ENCODE measurements around the gene MYCN.

Gene MYCN

GRCh38 chr2:15931950-15932349, 8.4 kb upstream of the MYCN start:
- no peak overlapping the region for H3K4me3 ChIP-seq (ENCODE audit: low read depth, low read length)
- TF ChIP-seq POLR2A (IDR thresholded peaks at IDR 0.05; ENCODE audit: extremely low read depth, insufficient read length) (no peak), CTCF (IDR thresholded peaks at IDR 0.05; ENCODE audit: low read depth, low read length) (no peak), MAX (IDR thresholded peaks at IDR 0.05; ENCODE audit: low read depth, low read length) (no peak), MYC (IDR thresholded peaks at IDR 0.05; ENCODE audit: low read depth, low read length) (no peak)
- no peak for DNase-seq (ENCODE audit: low read depth)

- no peak for DNase-seq (ENCODE audit: low read depth)
- TF ChIP-seq CTCF (IDR thresholded peaks at IDR 0.05; ENCODE audit: low read depth, low read length): no peak
- TF ChIP-seq MYC (IDR thresholded peaks at IDR 0.05; ENCODE audit: low read depth, low read length): no peak
- no peak for TF ChIP-seq MAX (IDR thresholded peaks at IDR 0.05; ENCODE audit: low read depth, low read length)
- no peak for TF ChIP-seq POLR2A (IDR thresholded peaks at IDR 0.05; ENCODE audit: extremely low read depth, insufficient read length)
- H3K4me3 ChIP-seq (ENCODE audit: low read depth, low read length): no peak overlapping the region
These were observed 7.8 kb upstream of the MYCN start for GRCh38 chr2:15932394-15933183.

GRCh38 chr2:15933184-15933845, 7.0 kb upstream of the MYCN start:
- no peak for DNase-seq (ENCODE audit: low read depth)
- TF ChIP-seq CTCF (IDR thresholded peaks at IDR 0.05; ENCODE audit: low read depth, low read length) (no peak), MYC (IDR thresholded peaks at IDR 0.05; ENCODE audit: low read depth, low read length) (no peak), POLR2A (IDR thresholded peaks at IDR 0.05; ENCODE audit: extremely low read depth, insufficient read length) (no peak), MAX (IDR thresholded peaks at IDR 0.05; ENCODE audit: low read depth, low read length) (no peak)
- H3K4me3 ChIP-seq (ENCODE audit: low read depth, low read length): no peak overlapping the region

- TF ChIP-seq MAX (IDR thresholded peaks at IDR 0.05; ENCODE audit: low read depth, low read length) (no peak), POLR2A (IDR thresholded peaks at IDR 0.05; ENCODE audit: extremely low read depth, insufficient read length) (no peak), CTCF (IDR thresholded peaks at IDR 0.05; ENCODE audit: low read depth, low read length) (no peak), MYC (IDR thresholded peaks at IDR 0.05; ENCODE audit: low read depth, low read length) (no peak)
- no peak for DNase-seq (ENCODE audit: low read depth)
- H3K4me3 ChIP-seq (ENCODE audit: low read depth, low read length): no peak overlapping the region
These were observed 5.9 kb upstream of the MYCN start for GRCh38 chr2:15934291-15934945.

GRCh38 chr2:15935189-15935588, 5.2 kb upstream of the MYCN start:
- no peak for DNase-seq (ENCODE audit: low read depth)
- no peak overlapping the region for H3K4me3 ChIP-seq (ENCODE audit: low read depth, low read length)
- TF ChIP-seq CTCF (IDR thresholded peaks at IDR 0.05; ENCODE audit: low read depth, low read length) (no peak), POLR2A (IDR thresholded peaks at IDR 0.05; ENCODE audit: extremely low read depth, insufficient read length) (no peak), MYC (IDR thresholded peaks at IDR 0.05; ENCODE audit: low read depth, low read length) (no peak)

All from NB4 (cell line).